ENCODE measurements around the gene LNPK. TPM values are rescaled to one million over a fixed set of nuclear protein-coding genes. Genes with fewer than 3 reads are reported as not detected.

The LNPK gene
- total and polyA plus RNA-seq, 2 of the 4 experiments (the other 2 are of a cell fraction): 18.7 to 48.6 TPM

- CTCF ChIA-PET: no interaction called here
- ATAC-seq (ENCODE audit: low read depth) (no peak), DNase-seq (no peak)
- Histone ChIP-seq H2AFZ (replicated peaks; ENCODE audit: low read length, poor library complexity) (no peak overlapping the region), H3K36me3 (ENCODE audit: control insufficient read depth, insufficient read depth, low read length) (no peaks in the 10 kb centered on the region), H3K4me1 (ENCODE audit: control insufficient read depth, insufficient read depth, low read length) (no peaks in the 10 kb centered on the region), H2BK120ac (ENCODE audit: low read depth, low read length) (no peak overlapping the region), H3K9ac (ENCODE audit: low read depth, low read length) (no peak overlapping the region), H3K56ac (ENCODE audit: extremely low read depth, insufficient read depth, low read length) (no peak overlapping the region), H2BK15ac (ENCODE audit: low read depth, low read length) (no peak overlapping the region), H2AK5ac (ENCODE audit: low read depth, low read length) (no peak overlapping the region), H2BK5ac (ENCODE audit: low read depth, low read length, poor library complexity, severe bottlenecking) (no peak overlapping the region), H4K20me1 (ENCODE audit: insufficient read depth, low read length) (no peaks in the 10 kb centered on the region), H2AK9ac (replicated peaks; ENCODE audit: low read depth, low read length, poor library complexity) (no peak overlapping the region), H3K27me3 (ENCODE audit: control insufficient read depth, insufficient read depth, low read length) (no peaks in the 10 kb centered on the region), H3K79me1 (ENCODE audit: low read depth in 1 of 2, low read length in 2 of 2) (no peaks in the 10 kb centered on the region), H3K27ac (ENCODE audit: insufficient read depth, low read length) (no peak overlapping the region), H3K4ac (ENCODE audit: low read depth, low read length) (no peak overlapping the region), H2BK20ac (ENCODE audit: low read depth, low read length) (no peak overlapping the region), H3K4me3 (ENCODE audit: insufficient read depth, low read depth, low read length) (no peak overlapping the region), H3K9me3 (ENCODE audit: control insufficient read depth, insufficient read depth, low read length) (no peaks in the 10 kb centered on the region), H3K18ac (ENCODE audit: low read depth, low read length) (no peak overlapping the region), H4K91ac (ENCODE audit: insufficient read depth, low read depth, low read length) (no peak overlapping the region), H3K14ac (replicated peaks; ENCODE audit: low read depth, low read length) (no peak overlapping the region), H4K8ac (ENCODE audit: low read depth in 2 of 2, low read length in 2 of 2) (no peak overlapping the region), H3K23ac (ENCODE audit: low read depth, low read length) (no peak overlapping the region), H3K9me1 (ENCODE audit: insufficient read depth, low read length) (no peaks in the 10 kb centered on the region), H4K5ac (ENCODE audit: low read depth, low read length) (no peak overlapping the region), H3K4me2 (ENCODE audit: low read depth, low read length) (no peak overlapping the region)
- in situ Hi-C loops (cut with MboI; ENCODE audit: low sequenced_read_pairs): no loop called here
- dilution Hi-C loops (cut with HindIII; ENCODE audit: low sequenced_read_pairs, unreplicated experiment): no loop called here
- no TSS peak for BruUV-seq (replicated peaks)
- TF ChIP-seq RCOR1 (IDR thresholded peaks at IDR 0.05; ENCODE audit: insufficient replicate concordance, low read length) (no peak), USF2 (IDR thresholded peaks at IDR 0.05; ENCODE audit: low read depth, low read length) (no peak), NFE2L2 (IDR thresholded peaks at IDR 0.05; ENCODE audit: low read depth, low read length) (no peak), POLR2A (IDR thresholded peaks at IDR 0.05; ENCODE audit: low read depth, low read length) (no peak), MAFK (IDR thresholded peaks at IDR 0.05; ENCODE audit: low read depth, low read length) (no peak), BHLHE40 (IDR thresholded peaks at IDR 0.05; ENCODE audit: low read depth, low read length) (no peak), SMC3 (IDR thresholded peaks at IDR 0.05; ENCODE audit: low read depth, low read length) (no peak), CHD1 (IDR thresholded peaks at IDR 0.05; ENCODE audit: low read depth, low read length) (no peak), ELK1 (IDR thresholded peaks at IDR 0.05; ENCODE audit: borderline replicate concordance, low read depth, low read length) (no peak), RFX5 (IDR thresholded peaks at IDR 0.05; ENCODE audit: low read depth, low read length) (no peak), FOS (IDR thresholded peaks at IDR 0.05; ENCODE audit: low read depth, low read length) (no peak), CEBPB (IDR thresholded peaks at IDR 0.05; ENCODE audit: low read depth, low read length) (no peak), RAD21 (IDR thresholded peaks at IDR 0.05; ENCODE audit: low read length) (no peak)
- no CpG with 5 or more reads among the region's 6 CpGs for WGBS, 2 experiments (ENCODE audit: extremely low coverage in 2 of 2, insufficient read length in 1 of 2)
- intact Hi-C loops (cut with micrococcal nuclease): no loop called here
- POLR2A ChIA-PET (ENCODE audit: unreplicated experiment): no interaction called here
These were observed 33.1 kb upstream of the LNPK start for GRCh38 chr2:176035013-176035691.
